HG02763 (cell line): ENCODE measurements around the gene INPP5A.
"Not testable (repeated sequence)": the region's sequence is repeated elsewhere in the genome, so short reads cannot be mapped to it uniquely, and the experiment has no call there.

Experiments
- ATAC-seq: cut with Tn5 transposase; IDR thresholded peaks from one replicate; pipeline ENCODE4 v1.9.1; 2021; ENCODE audit warnings: mild to moderate bottlenecking, moderate library complexity; ENCODE audit not compliant: unreplicated experiment

The INPP5A gene

GRCh38 chr10:132546567-132547420 is 9.2 kb downstream of the INPP5A start:
- ATAC-seq, result no peak

GRCh38 chr10:132547421-132547861 is 9.9 kb downstream of the INPP5A start:
- ATAC-seq, result no peak

GRCh38 chr10:132548106-132548823 is 10.7 kb downstream of the INPP5A start:
- ATAC-seq, result no peak

- ATAC-seq, result no peak
Measured at GRCh38 chr10:132548869-132549268, 11.3 kb downstream of the INPP5A start.

- no peak for ATAC-seq
Measured at GRCh38 chr10:132549371-132549770, 11.8 kb downstream of the INPP5A start.

GRCh38 chr10:132550366-132551092 is 12.9 kb downstream of the INPP5A start:
- no peak for ATAC-seq

GRCh38 chr10:132551093-132551807 is 13.7 kb downstream of the INPP5A start:
- ATAC-seq, result peak; percentile 48

- ATAC-seq, result no peak
Measured at GRCh38 chr10:132551808-132552130, 14.2 kb downstream of the INPP5A start.

GRCh38 chr10:132552635-132553034 is 15.0 kb downstream of the INPP5A start:
- not testable (repeated sequence) for ATAC-seq

GRCh38 chr10:132553568-132553967 is 16.0 kb downstream of the INPP5A start:
- ATAC-seq, result not testable (repeated sequence)

- ATAC-seq, result no peak
Measured at GRCh38 chr10:132554053-132554990, 16.7 kb downstream of the INPP5A start.

GRCh38 chr10:132554991-132555647 is 17.5 kb downstream of the INPP5A start:
- no peak for ATAC-seq

GRCh38 chr10:132555648-132556575 is 18.3 kb downstream of the INPP5A start:
- ATAC-seq, result no peak

- ATAC-seq, result no peak
Measured at GRCh38 chr10:132556994-132557441, 19.4 kb downstream of the INPP5A start.

GRCh38 chr10:132557696-132558515 is 20.3 kb downstream of the INPP5A start:
- ATAC-seq, result no peak

GRCh38 chr10:132558516-132559413 is 21.2 kb downstream of the INPP5A start:
- ATAC-seq, result no peak
